Panc1 (cell line): ENCODE results near the gene CHMP4A. TPM values are rescaled to one million over a fixed set of nuclear protein-coding genes. Genes with fewer than 3 reads are reported as not detected.

Experiments used
- ATAC-seq: fragments of 200-7000 bp; cut with Tn5 transposase; 2 replicates; pipeline ENCODE4 v1.9.1; 2020; ENCODE audit warnings: mild to moderate bottlenecking, moderate library complexity
- BruUV-seq: library from RNA; stranded (reverse); fragments of 400-500 nt; replicated peaks from 2 replicates; lab custom pipeline; 2021; lab: Mats Ljungman, UMichigan
- CTCF ChIA-PET: fragments of 300-600 bp; sonication (Branson Sonifier 250); formaldehyde crosslinking; loops from one replicate; lab custom pipeline; 2022; ENCODE audit warnings: antibody characterized with exemption; lab: Charles Lee
- POLR2A ChIA-PET: fragments of 300-600 bp; sonication (Branson Sonifier 250); formaldehyde crosslinking; loops from one replicate; lab custom pipeline; 2022; ENCODE audit warnings: antibody characterized with exemption; lab: Charles Lee
- DNase-seq: peaks from one replicate; pipeline ENCODE4 v3.0.0-alpha.2; 2010; ENCODE audit warnings: low read depth, low spot score
- H3K27ac ChIP-seq: 2 replicates; pipeline ENCODE4 v1.5.1; 2011; ENCODE audit warnings: mild to moderate bottlenecking, low read length, inconsistent platforms
- H3K27me3 ChIP-seq: fragments of 200-500 bp; sonication (Bioruptor generic); 2 replicates; pipeline ENCODE4 v1.6.0; 2014; ENCODE audit warnings: low read length, inconsistent platforms; ENCODE audit not compliant: control insufficient read depth, insufficient read depth
- H3K36me3 ChIP-seq: fragments of 200-500 bp; sonication (Bioruptor generic); 2 replicates; pipeline ENCODE4 v1.5.1; 2014; ENCODE audit warnings: inconsistent platforms, mild to moderate bottlenecking, low read length, moderate library complexity; ENCODE audit not compliant: control insufficient read depth, insufficient read depth
- H3K4me1 ChIP-seq: 2 replicates; pipeline ENCODE4 v1.5.1; 2011; ENCODE audit warnings: inconsistent platforms, mild to moderate bottlenecking, low read length, moderate library complexity; ENCODE audit not compliant: control insufficient read depth, insufficient read depth
- H3K4me3 ChIP-seq, 2 experiments: 2 replicates each; pipeline ENCODE4 v1.5.1; 2011 to 2012; ENCODE audit warnings: low read depth in 2 of 2, low read length in 2 of 2, mild to moderate bottlenecking in 2 of 2, inconsistent platforms in 1 of 2, moderate library complexity in 1 of 2
- H3K9me3 ChIP-seq: fragments of 200-500 bp; sonication (Bioruptor generic); 2 replicates; pipeline ENCODE4 v1.5.1; 2014; ENCODE audit warnings: low read depth, mild to moderate bottlenecking, inconsistent platforms, low read length, moderate library complexity; ENCODE audit not compliant: control insufficient read depth, insufficient read depth
- CTCF ChIP-seq: fragments of 450-650 bp; IDR thresholded peaks from 2 replicates; pipeline ENCODE4 v1.5.1; 2017; ENCODE audit warnings: mild to moderate bottlenecking
- POLR2AphosphoS5 ChIP-seq: IDR thresholded peaks from 2 replicates; pipeline ENCODE4 v1.6.1; 2012; ENCODE audit warnings: mild to moderate bottlenecking, low read depth, low read length, moderate library complexity
- REST ChIP-seq, 2 experiments: IDR thresholded peaks; 2 replicates each; pipeline ENCODE4 v1.6.1; 2011 to 2012; ENCODE audit warnings: low read depth in 2 of 2, control low read depth in 1 of 2, low read length in 1 of 2, mild to moderate bottlenecking in 1 of 2, moderate library complexity in 1 of 2; ENCODE audit not compliant: insufficient read depth in 1 of 2
- SIN3A ChIP-seq: IDR thresholded peaks from 2 replicates; pipeline ENCODE4 v1.6.1; 2012; ENCODE audit warnings: low read depth, mild to moderate bottlenecking, low read length, moderate library complexity, borderline replicate concordance; ENCODE audit not compliant: insufficient read depth
- TCF7L2 ChIP-seq: IDR thresholded peaks from 2 replicates; pipeline ENCODE4 v1.6.1; 2011; ENCODE audit warnings: mild to moderate bottlenecking, low read depth, low read length, inconsistent platforms
- in situ Hi-C: cut with HindIII; loops from 2 replicates; pipeline ENCODE4 v1.10.0; 2016; ENCODE audit warnings: low sequenced_read_pairs, low pct_unique_long_range_greater_than_20kb
- intact Hi-C: fragments of 100-400 bp; cut with micrococcal nuclease; formaldehyde crosslinking; loops from one replicate; pipeline ENCODE4 v1.10.0; 2022; ENCODE audit not compliant: unreplicated experiment
- total RNA-seq: library from RNA; stranded (reverse); gene quantifications from one replicate; pipeline ENCODE4 v1.2.1, GENCODE V29; 2021; ENCODE audit not compliant: unreplicated experiment

The CHMP4A gene
- total RNA-seq, 1 experiment from 2014 or later: 42.4 TPM

GRCh38 chr14:24256960-24257359 is 43.7 kb upstream of the CHMP4A start:
- ATAC-seq (no peak), DNase-seq (no peak)
- Histone ChIP-seq H3K36me3 (no peaks in the 10 kb centered on the region), H3K27ac (no peak overlapping the region), H3K27me3 (no peaks in the 10 kb centered on the region), H3K9me3 (no peaks in the 10 kb centered on the region), H3K4me1 (no peaks in the 10 kb centered on the region), H3K4me3 (no peak overlapping the region)
- no TSS peak for BruUV-seq
- TF ChIP-seq REST (IDR thresholded peaks at IDR 0.05; ENCODE audit: insufficient read depth in 1 of 2, low read depth in 2 of 2, low read length in 1 of 2): no peak
- TF ChIP-seq POLR2AphosphoS5: no peak
- no peak for TF ChIP-seq SIN3A
- no peak for TF ChIP-seq TCF7L2
- no peak for TF ChIP-seq CTCF
- in situ Hi-C loops (no loop called here), intact Hi-C loops (no loop called here)
- ChIA-PET CTCF (no interaction called here), POLR2A (interaction anchor here (0.5 kb wide), 1 partner anchor 8 kb away, joined by 4 read pairs; no protein-coding TSS in a partner anchor)

GRCh38 chr14:24255931-24256711 is 42.8 kb upstream of the CHMP4A start:
- Histone ChIP-seq H3K4me1 (no peaks in the 10 kb centered on the region), H3K36me3 (no peaks in the 10 kb centered on the region), H3K4me3 (no peak overlapping the region), H3K9me3 (no peaks in the 10 kb centered on the region), H3K27ac (no peak overlapping the region), H3K27me3 (no peaks in the 10 kb centered on the region)
- DNase-seq: no peak
- ATAC-seq: no peak
- CTCF ChIA-PET: interaction anchor here (0.5 kb wide), 1 partner anchor 43 kb away, joined by 3 read pairs; no protein-coding TSS in a partner anchor
- intact Hi-C loops: no loop called here
- no peak for TF ChIP-seq TCF7L2
- TF ChIP-seq REST (IDR thresholded peaks at IDR 0.05; ENCODE audit: insufficient read depth in 1 of 2, low read depth in 2 of 2, low read length in 1 of 2): no peak
- TF ChIP-seq SIN3A: no peak
- no peak for TF ChIP-seq CTCF
- no peak for TF ChIP-seq POLR2AphosphoS5
- no TSS peak for BruUV-seq
- POLR2A ChIA-PET: no interaction called here
- in situ Hi-C loops: no loop called here
